D341Med (cell line): ENCODE measurements around the gene BNIP2.
"Not testable (repeated sequence)": the region's sequence is repeated elsewhere in the genome, so short reads cannot be mapped to it uniquely, and the experiment has no call there.

Experiments used
- DNase-seq: peaks from one replicate; pipeline ENCODE4 v3.0.0; 2012; ENCODE audit warnings: low spot score

BNIP2 gene

GRCh38 chr15:59688423-59688781, 718 bp downstream of the BNIP2 start:
- DNase-seq: peak; percentile 21

- DNase-seq: no peak
Observed at GRCh38 chr15:59687836-59688235, 1.3 kb downstream of the BNIP2 start.

GRCh38 chr15:59686389-59686788, 2.7 kb downstream of the BNIP2 start:
- no peak for DNase-seq

- DNase-seq: no peak
Observed at GRCh38 chr15:59685737-59686297, 3.3 kb downstream of the BNIP2 start.

- DNase-seq: no peak
Observed at GRCh38 chr15:59680870-59681269, 8.2 kb downstream of the BNIP2 start.

- DNase-seq: no peak
Observed at GRCh38 chr15:59680346-59680745, 8.8 kb downstream of the BNIP2 start.

GRCh38 chr15:59678620-59679019, 10.5 kb downstream of the BNIP2 start:
- DNase-seq: no peak

- DNase-seq: no peak
Observed at GRCh38 chr15:59678172-59678571, 10.9 kb downstream of the BNIP2 start.

- peak; percentile 11 for DNase-seq
Observed at GRCh38 chr15:59676565-59676964, 12.6 kb downstream of the BNIP2 start.

GRCh38 chr15:59674361-59674877, 14.7 kb downstream of the BNIP2 start:
- no peak for DNase-seq

- DNase-seq: no peak
Observed at GRCh38 chr15:59668556-59668955, 20.6 kb downstream of the BNIP2 start.

GRCh38 chr15:59662260-59662659, 26.9 kb downstream of the BNIP2 start:
- DNase-seq: no peak

GRCh38 chr15:59659366-59659765, 29.8 kb downstream of the BNIP2 start:
- no peak for DNase-seq

GRCh38 chr15:59657635-59658125, 31.4 kb downstream of the BNIP2 start:
- DNase-seq: no peak

GRCh38 chr15:59656897-59657634, 32.1 kb downstream of the BNIP2 start, which contains the start of gene GTF2A2:
TSS of gene GTF2A2 (minus strand) at chr15:59657515. CDS start at chr15:59652277, 5,238 bp downstream.
- DNase-seq: peak; percentile 96

- no peak for DNase-seq
Observed at GRCh38 chr15:59654046-59654445, 35.1 kb downstream of the BNIP2 start.

GRCh38 chr15:59649603-59650002, 39.5 kb downstream of the BNIP2 start:
- no peak for DNase-seq

GRCh38 chr15:59647085-59647484, 42.0 kb downstream of the BNIP2 start:
- no peak for DNase-seq

GRCh38 chr15:59646277-59646676, 42.8 kb downstream of the BNIP2 start:
- DNase-seq: no peak

GRCh38 chr15:59645812-59646211, 43.3 kb downstream of the BNIP2 start:
- not testable (repeated sequence) for DNase-seq

GRCh38 chr15:59644756-59645155, 44.4 kb downstream of the BNIP2 start:
- DNase-seq: no peak

GRCh38 chr15:59642351-59642750, 46.8 kb downstream of the BNIP2 start:
- no peak for DNase-seq

- DNase-seq: not testable (repeated sequence)
Observed at GRCh38 chr15:59637507-59637906, 51.6 kb downstream of the BNIP2 start.
